GM21528 (cell line): ENCODE data around the gene RALGAPA2.

Experiments used
- ATAC-seq: cut with Tn5 transposase; IDR thresholded peaks from one replicate; pipeline ENCODE4 v1.9.1; 2021; ENCODE audit warnings: mild to moderate bottlenecking, moderate library complexity; ENCODE audit not compliant: unreplicated experiment, low FRiP score

RALGAPA2 gene

DNA sequence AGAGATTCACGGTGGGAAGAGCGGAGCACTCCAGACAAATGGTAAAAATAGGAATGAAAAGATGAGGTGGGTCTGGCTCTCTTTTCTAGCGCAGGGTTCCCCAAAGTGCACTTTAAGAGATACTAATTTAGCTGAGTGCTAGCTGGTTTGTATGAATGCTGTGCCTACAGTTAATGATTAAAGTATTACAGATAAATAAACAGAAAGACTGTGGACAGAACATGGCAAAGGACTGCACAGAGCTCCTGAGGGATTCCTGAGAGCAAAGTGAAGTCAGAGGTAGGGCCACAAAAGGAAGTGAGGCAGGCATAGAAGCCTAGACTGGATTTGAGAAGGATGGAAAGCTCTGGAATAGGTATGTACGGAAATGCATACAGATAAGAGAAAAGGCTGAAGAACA lies 230.0 kb downstream of the RALGAPA2 start:
- ATAC-seq: no peak

DNA sequence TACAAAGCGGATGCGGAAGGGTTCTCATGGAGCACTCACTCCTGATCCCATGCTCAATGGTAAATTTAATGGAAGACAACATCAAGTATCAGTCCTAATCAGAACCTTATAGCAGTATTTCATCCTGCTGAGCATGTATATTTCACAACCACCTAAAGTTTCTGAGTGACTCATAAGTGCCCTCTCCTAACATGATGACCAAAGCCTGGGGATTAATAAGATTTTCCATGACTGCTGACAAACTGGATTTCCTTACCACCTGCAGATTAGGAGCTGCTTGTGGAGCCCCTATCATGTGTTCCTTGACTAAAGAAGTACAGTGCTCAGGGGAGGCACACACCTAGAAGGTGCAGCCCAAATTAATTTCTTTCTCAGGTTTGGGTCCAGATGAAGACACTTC lies 231.8 kb downstream of the RALGAPA2 start:
- ATAC-seq: no peak

GRCh38 chr20:20480126-20480525 lies 232.3 kb downstream of the RALGAPA2 start:
- ATAC-seq: no peak

DNA sequence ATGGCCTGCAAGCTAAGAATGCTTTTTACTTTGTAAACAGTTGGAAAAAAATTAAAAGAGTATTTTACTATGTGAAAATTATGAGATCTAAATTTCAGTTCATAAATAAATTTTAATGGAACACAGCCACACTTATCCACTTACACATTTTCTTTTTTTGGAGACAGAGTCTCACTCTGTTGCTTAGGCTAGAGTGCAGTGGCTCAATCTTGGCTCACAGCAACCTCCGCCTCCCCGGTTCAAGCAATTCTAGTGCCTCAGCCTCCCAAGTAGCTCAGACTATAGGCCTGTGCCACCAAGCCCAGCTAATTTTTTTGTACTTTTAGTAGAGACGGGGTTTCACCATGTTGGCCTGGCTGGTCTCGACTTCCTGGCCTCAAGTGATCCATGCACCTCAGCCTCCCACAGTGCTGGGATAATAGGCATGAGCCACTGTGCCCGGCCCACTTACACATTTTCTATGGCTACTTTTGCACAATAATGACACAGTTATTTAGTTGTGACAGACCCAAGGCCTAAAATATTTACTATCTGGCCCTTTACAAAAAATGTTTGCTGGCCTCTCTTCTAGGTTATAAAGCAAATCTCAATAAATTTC lies 234.9 kb downstream of the RALGAPA2 start:
- no peak for ATAC-seq

DNA sequence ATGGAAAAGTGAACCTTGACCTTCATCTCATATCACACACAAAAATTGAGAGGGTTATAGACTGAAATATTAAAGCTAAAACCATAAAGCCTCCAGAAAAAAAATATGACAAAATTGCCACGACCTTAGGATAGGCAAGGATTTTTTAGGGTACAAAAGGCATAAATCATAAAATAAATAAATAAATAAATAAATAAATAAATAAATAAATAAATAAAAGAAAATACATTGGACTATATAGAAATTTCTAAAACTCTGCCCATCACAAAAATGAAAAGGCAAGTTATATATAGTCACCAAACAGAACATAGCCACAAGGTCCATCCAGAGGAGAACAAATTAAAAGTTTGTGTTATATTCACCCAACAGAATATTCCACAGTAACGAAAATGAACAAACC lies 235.9 kb downstream of the RALGAPA2 start:
- no peak for ATAC-seq

- ATAC-seq: no peak
These were observed 238.8 kb downstream of the RALGAPA2 start for GRCh38 chr20:20473657-20474056.

DNA sequence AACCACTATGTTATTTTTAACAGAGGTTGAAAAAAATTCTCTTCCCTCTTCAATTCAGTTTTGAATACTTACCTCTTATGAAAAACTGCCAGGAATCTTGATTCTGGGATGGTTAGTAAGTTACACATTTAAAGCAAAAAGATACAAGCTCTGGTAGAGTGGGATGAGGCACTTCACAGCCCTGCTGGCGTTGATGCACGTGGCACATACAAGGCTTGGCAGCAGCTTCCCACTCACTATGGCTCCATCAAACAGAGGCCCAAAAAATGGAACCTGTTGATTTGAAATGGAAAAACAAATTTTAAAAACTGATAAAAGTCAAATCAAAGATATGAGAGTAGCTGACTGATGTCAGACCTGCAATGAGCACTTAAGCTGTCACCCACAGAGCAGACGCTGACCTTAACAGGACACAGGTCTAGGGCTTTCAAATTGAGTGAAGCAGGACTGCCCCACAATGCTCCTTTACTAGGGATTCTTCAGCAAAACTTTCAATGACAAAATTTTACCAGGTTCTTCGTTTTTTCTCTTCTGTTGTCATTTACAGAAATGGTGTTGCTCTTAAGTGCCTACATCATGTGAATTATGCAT lies 239.7 kb downstream of the RALGAPA2 start:
- no peak for ATAC-seq

- ATAC-seq: peak; percentile 85
These were observed 246.0 kb downstream of the RALGAPA2 start for GRCh38 chr20:20466341-20466879.

DNA sequence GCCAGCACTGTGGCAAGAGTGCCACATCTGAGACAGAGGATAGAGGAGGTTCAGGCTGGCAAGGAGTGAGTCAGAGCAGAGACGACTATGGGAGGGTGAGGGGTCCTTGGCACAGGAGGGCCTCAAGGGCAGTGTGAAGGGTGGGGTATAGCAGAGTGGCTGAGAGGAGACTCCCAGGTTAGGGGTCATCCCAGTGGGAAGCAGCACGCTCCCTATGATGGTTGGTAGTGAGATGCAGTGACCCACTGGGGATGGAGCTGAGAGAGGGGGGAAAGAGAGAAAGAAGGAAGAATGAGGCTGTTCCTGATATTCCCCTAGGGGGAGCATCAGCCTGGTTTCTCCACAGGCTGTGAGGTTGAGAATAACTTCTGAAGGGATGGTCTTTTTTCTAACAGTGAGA lies 247.2 kb downstream of the RALGAPA2 start:
- ATAC-seq: no peak

DNA sequence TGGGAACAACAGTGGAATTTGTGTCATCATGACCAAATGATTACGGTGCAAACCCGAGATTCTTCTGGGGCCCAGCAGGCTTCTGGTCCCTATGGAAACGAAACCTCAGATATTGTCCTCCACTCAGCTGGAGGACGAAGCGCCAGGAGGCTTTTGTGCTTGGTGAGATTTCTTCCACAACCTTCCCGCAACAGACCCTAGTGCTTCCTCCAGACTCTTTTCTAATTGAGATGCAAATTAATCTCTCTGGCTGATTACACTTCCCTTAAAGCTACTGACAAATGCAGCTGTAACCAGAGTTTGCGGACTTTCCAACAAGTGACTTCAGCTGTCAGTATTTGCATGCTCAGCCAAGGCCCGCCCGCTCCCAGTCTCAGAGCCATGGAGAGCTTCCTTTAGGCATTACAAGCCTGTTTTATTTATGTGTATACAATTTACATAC lies 248.5 kb downstream of the RALGAPA2 start:
- ATAC-seq: peak; percentile 58

GRCh38 chr20:20462185-20462584 lies 250.3 kb downstream of the RALGAPA2 start:
- no peak for ATAC-seq

GRCh38 chr20:20461551-20461950 lies 250.9 kb downstream of the RALGAPA2 start:
- ATAC-seq: no peak

DNA sequence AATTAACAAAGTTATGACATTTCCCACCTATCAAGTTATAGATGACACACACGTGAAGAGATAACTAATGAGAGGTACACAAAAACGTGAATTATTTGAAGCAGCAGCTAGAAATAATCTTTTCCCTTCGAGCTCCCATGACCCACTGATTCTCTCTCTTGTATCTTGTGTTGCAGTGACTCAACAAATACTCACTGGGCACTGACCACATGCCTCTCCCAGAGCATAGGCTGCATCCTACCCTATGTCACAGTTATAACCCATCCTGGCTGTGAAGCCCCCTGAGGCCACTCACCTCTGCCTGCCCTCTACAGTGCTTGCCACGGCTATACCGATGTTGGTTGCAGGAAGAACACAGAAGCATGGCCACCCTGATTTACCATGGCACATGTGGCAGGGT lies 252.7 kb downstream of the RALGAPA2 start:
- no peak for ATAC-seq

- ATAC-seq: no peak
These were observed 254.9 kb downstream of the RALGAPA2 start for GRCh38 chr20:20457392-20458126.

DNA sequence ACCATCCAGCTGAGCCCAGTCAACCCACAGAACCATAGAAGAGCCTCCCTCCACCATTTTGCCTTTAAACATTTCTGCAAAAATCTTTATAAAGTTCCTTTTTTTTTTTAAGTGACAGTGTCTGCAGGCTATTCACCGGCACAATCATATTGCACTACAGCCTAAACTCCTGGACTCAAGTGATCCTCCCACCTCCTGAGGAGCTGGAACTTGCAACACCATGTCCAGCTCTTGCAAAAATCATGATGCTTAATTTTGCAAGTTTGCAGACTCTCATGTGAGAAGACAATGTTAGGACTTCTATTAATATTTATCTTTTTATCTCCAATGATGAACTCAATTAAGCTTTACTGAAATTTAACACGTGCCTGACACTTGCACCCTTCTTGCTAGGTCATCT lies 255.7 kb downstream of the RALGAPA2 start:
- ATAC-seq: no peak

GRCh38 chr20:20455926-20456325 lies 256.5 kb downstream of the RALGAPA2 start:
- no peak for ATAC-seq

DNA sequence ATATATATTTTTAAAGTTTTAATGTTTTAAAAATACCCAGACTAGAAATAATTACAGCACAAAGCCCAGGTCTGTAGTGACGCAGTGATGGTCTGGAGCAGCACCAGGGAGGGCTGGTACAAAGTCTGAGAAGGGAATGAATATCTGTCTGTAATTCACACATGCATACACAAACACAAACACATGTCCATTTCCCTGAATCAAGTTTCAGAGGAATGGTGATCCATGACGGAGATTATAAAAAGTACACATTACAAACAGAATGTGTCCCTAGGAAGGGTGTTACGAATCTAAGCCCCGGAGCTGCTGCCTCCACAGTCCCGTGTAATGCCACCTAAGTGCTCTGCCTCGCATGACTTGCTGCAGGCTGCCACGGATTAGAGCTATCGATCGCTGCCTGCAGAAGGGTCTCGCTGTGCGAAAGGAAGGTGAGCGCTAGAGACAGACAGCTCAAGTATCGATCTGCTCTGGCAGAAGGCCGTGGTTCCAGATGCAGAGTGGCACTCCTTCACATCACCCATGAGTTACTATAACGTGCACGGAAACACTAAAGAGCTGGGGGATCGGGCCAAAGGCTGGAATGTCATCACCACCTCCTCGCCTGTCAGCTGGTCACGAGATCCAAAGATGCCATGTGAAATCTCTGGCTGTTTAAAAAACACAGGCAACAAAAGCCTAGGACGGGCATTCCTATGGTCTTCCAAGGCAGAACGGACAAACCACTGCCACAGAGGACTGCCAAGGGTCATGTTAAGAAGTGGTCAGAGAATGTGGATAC lies 257.4 kb downstream of the RALGAPA2 start:
- ATAC-seq: no peak

- no peak for ATAC-seq
These were observed 258.1 kb downstream of the RALGAPA2 start for GRCh38 chr20:20454367-20454766.

DNA sequence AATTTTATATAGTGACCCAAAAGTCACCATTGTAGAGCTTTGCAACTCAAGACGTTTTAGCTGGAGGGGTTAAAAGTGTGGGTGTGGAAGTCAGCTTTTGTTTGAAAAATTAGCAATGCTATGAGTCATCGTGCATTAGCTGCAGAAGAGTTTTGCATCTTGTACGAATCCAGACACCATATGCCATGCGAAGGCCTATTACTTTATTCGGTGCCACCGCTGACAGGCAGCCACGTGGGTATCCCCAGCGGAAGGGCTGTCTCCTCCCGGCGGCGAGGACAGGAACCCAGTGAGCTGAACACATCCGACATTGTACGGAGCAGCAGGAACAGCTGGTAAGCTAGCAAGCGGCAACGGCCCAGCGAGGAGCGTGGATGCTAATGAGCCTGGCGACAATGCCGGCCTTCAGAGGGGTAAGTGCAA lies 260.2 kb downstream of the RALGAPA2 start:
- peak; percentile 88 for ATAC-seq

DNA sequence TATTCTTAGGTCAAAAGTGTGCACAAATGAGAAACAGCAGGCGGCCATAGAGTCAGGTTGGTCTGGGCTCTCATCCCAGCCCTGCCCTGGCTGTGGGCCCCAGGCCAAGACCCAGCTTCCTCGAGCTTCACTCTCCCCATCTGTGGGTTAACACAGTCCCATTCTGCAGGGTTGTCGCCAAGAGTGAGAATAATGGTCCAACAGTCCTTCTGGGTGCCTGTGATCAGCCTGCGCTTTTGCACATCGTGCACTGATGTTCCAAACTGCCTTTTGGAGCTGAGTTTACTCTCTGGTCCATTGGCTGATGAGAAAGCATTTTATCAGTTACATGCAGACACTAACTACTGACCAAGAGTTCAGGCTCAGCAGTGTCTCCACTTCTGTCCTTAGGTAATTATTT lies 261.9 kb downstream of the RALGAPA2 start:
- ATAC-seq: no peak

DNA sequence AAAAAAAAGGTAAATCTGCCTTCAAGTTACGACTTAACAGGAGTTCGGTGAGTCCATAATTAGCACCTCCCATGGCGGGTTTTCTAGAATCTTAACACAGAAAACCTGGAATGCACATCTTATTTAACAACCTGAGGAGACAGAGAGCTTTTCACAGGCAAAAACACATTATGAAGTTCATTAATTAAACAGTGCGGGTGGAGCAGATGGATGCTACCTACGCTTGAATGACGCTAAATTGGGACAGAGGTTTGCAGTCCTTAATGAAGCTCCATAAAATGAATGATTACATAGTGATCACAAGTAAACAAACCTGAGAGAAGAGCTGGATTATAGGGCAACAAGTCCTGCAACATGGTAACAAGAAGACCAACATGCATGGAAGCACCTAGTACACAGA lies 263.6 kb downstream of the RALGAPA2 start:
- no peak for ATAC-seq
